ENCODE results near the gene TRIM46. TPM values are rescaled to one million over a fixed set of nuclear protein-coding genes. Genes with fewer than 3 reads are reported as not detected.
A peak's percentile ranks its signal among the peaks of the same experiment; 100 is the strongest.

Gene TRIM46
- total RNA-seq, 1 experiment from 2014 or later, result 18.4 TPM

GRCh38 chr1:155140630-155140953, 33.1 kb upstream of the TRIM46 start:
- no peak overlapping the region for H2AK5ac ChIP-seq (ENCODE audit: insufficient read length, low read length)
- no peak overlapping the region for H2BK15ac ChIP-seq (ENCODE audit: low read depth, low read length)
- H3K23me2 ChIP-seq (ENCODE audit: insufficient read length, low read depth, low read length, poor library complexity, severe bottlenecking), result peaks cover 17% of the 10 kb centered on the region
- H3K79me2 ChIP-seq (ENCODE audit: insufficient read depth, low read length), result 0 out of 2 replicates have a peak, but pooled peaks cover 3% of the 10 kb centered on the region
- no peak overlapping the region for H3K9ac ChIP-seq (ENCODE audit: extremely low read depth, insufficient read length, low read length)
- DNase-seq, result no peak
- H3K9me3 ChIP-seq (ENCODE audit: control insufficient read depth, low read depth, low read length), result no peaks in the 10 kb centered on the region
- H2BK20ac ChIP-seq (ENCODE audit: low read depth, low read length, poor library complexity, severe bottlenecking), result no peak overlapping the region
- no peaks in the 10 kb centered on the region for H3K9me3 Mint-ChIP-seq
- peak overlapping the region; percentile 96 to 100 for H3K4me3 Mint-ChIP-seq
- no peak overlapping the region for H3K18ac ChIP-seq (ENCODE audit: insufficient read length, low read depth, low read length)
- no peak overlapping the region for H4K91ac ChIP-seq (ENCODE audit: insufficient read length, low read depth, low read length)
- H4K20me1 ChIP-seq (ENCODE audit: control insufficient read depth, insufficient read depth, insufficient read length), result no peaks in the 10 kb centered on the region
- H3K14ac ChIP-seq (ENCODE audit: insufficient read depth, low read length), result no peak overlapping the region
- no peaks in the 10 kb centered on the region for H3K79me1 ChIP-seq (ENCODE audit: insufficient read depth, low read depth, low read length, poor library complexity, severe bottlenecking)
- H2BK5ac ChIP-seq (ENCODE audit: insufficient read length, low read length), result no peak overlapping the region
- H2BK12ac ChIP-seq (ENCODE audit: insufficient read length, low read depth, low read length), result no peak overlapping the region
- H3K27ac Mint-ChIP-seq, result peak overlapping the region in 2 of 3 experiments; percentile 94 to 98; a peak in 5 of 7 replicates
- WGBS (ENCODE audit: extremely low coverage, insufficient read length, low lambda C conversion rate), result no CpG with 5 or more reads among the region's 11 CpGs
- H3K36me3 Mint-ChIP-seq (ENCODE audit: insufficient read depth in 1 of 3, low read depth in 3 of 3), result peaks cover 14 to 17% (median 15%) of the 10 kb centered on the region in 3 experiments; a peak in 6 of 7 replicates
- no peak overlapping the region for H3K56ac ChIP-seq (ENCODE audit: insufficient read length, low read depth, low read length)
- no peaks in the 10 kb centered on the region for H3K4me1 ChIP-seq (ENCODE audit: insufficient read depth, low read length)
- no peak overlapping the region for H4K5ac ChIP-seq (ENCODE audit: insufficient read length, low read depth, low read length)
- peaks cover 15% of the 10 kb centered on the region in 2 experiments for H3K4me1 Mint-ChIP-seq
- no peak overlapping the region for H3T11ph ChIP-seq (ENCODE audit: low read length)
- no peak overlapping the region for H3K4ac ChIP-seq (ENCODE audit: low read depth, low read length)
- TF ChIP-seq CTCF (conservative IDR thresholded peaks at IDR 0.05), result no peak
- H3K27me3 ChIP-seq (ENCODE audit: insufficient read depth, low read length), result no peaks in the 10 kb centered on the region
- peak overlapping the region; percentile 90 for H3K4me2 ChIP-seq (ENCODE audit: insufficient read depth, insufficient read length, low read length)
- H3K27ac ChIP-seq (ENCODE audit: insufficient read length, low read depth, low read length), result no peak overlapping the region
- H4K8ac ChIP-seq (replicated peaks; ENCODE audit: insufficient read length, low read depth, low read length), result no peak overlapping the region
- no peak overlapping the region for H3K23ac ChIP-seq (ENCODE audit: insufficient read length, low read depth, low read length)
- H3K27me3 Mint-ChIP-seq (ENCODE audit: low read depth), result peaks cover 22% of the 10 kb centered on the region
- no peak overlapping the region for H2BK120ac ChIP-seq (ENCODE audit: low read depth, low read length, poor library complexity, severe bottlenecking)
- peak overlapping the region; percentile 95 for H2AFZ ChIP-seq (ENCODE audit: low read length)

Measured in H9 (cell line).